ENCODE data around the gene FSCB. TPM values are rescaled to one million over a fixed set of nuclear protein-coding genes. Genes with fewer than 3 reads are reported as not detected.
"Not testable (repeated sequence)": the region's sequence is repeated elsewhere in the genome, so short reads cannot be mapped to it uniquely, and the experiment has no call there.

FSCB gene
- total RNA-seq, 1 donor from 2014 or later = not detected

GRCh38 chr14:44525237-44525636, 18.2 kb upstream of the FSCB start:
- H3K9me3 Mint-ChIP-seq = peaks cover 5% of the 10 kb centered on the region
- TF ChIP-seq, protein P1, sequence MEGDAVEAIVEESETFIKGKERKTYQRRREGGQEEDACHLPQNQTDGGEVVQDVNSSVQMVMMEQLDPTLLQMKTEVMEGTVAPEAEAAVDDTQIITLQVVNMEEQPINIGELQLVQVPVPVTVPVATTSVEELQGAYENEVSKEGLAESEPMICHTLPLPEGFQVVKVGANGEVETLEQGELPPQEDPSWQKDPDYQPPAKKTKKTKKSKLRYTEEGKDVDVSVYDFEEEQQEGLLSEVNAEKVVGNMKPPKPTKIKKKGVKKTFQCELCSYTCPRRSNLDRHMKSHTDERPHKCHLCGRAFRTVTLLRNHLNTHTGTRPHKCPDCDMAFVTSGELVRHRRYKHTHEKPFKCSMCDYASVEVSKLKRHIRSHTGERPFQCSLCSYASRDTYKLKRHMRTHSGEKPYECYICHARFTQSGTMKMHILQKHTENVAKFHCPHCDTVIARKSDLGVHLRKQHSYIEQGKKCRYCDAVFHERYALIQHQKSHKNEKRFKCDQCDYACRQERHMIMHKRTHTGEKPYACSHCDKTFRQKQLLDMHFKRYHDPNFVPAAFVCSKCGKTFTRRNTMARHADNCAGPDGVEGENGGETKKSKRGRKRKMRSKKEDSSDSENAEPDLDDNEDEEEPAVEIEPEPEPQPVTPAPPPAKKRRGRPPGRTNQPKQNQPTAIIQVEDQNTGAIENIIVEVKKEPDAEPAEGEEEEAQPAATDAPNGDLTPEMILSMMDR (conservative IDR thresholded peaks at IDR 0.05) = no peak
- H3K36me3 Mint-ChIP-seq = no peaks in the 10 kb centered on the region
- no peak overlapping the region for H3K27ac Mint-ChIP-seq
- no peak overlapping the region for H3K4me3 Mint-ChIP-seq
- no peak for DNase-seq (ENCODE audit: extremely low spot score, unreplicated experiment)
- no peaks in the 10 kb centered on the region for H3K4me1 Mint-ChIP-seq (ENCODE audit: unreplicated experiment)
- H3K27me3 Mint-ChIP-seq = no peaks in the 10 kb centered on the region

- H3K9me3 Mint-ChIP-seq; DNase-seq (ENCODE audit: extremely low spot score, unreplicated experiment); H3K4me3 Mint-ChIP-seq; H3K36me3 Mint-ChIP-seq; H3K27ac Mint-ChIP-seq; H3K27me3 Mint-ChIP-seq; H3K4me1 Mint-ChIP-seq (ENCODE audit: unreplicated experiment): not testable (repeated sequence)
Measured at GRCh38 chr14:44515668-44516067, 8.6 kb upstream of the FSCB start.

DNA sequence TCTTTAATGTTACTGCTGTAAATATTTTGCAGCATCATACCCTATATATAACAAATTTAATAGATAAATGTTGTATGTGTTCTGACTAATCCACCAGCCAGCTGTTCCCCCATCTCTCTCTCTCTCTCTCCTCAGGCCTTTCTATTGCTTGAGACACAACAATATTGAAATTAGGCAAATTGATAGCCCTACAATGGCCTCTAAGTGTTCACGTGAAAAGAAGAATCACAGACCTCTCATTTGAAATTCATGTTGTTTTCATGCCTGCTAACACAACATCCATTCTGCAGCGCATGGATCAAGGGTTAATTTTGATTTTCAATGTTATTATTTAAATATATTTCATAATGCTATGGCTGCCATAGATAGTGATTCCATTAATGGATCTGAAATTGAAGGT, 1.8 kb upstream of the FSCB start:
- no peak for DNase-seq (ENCODE audit: extremely low spot score, unreplicated experiment)
- Mint-ChIP-seq H3K36me3 (no peaks in the 10 kb centered on the region), H3K27ac (no peak overlapping the region), H3K9me3 (no peaks in the 10 kb centered on the region), H3K27me3 (no peaks in the 10 kb centered on the region), H3K4me3 (no peak overlapping the region), H3K4me1 (ENCODE audit: unreplicated experiment) (no peaks in the 10 kb centered on the region)
- TF ChIP-seq, protein P1 (conservative IDR thresholded peaks at IDR 0.05) = no peak

DNA sequence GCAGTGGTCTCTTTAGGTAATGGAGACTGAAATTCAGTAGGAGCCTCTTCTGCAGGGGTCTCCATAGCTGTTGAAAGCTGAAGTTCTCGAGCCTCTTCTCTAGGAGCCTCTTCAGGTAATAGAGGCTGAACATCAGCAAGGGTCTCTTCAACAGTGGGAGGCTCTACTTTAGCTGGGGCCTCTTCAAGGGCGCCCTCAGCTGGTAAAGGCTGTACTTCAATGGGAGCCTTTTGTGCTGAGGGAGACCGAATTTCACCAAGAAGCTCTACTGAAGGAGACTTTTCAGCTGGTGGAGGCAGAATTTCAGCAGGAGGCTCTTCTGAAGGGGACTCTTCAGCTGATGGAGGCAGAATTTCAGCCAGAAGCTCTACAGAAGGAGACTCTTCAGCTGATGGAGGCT, 1.5 kb downstream of the FSCB start:
- H3K27me3 Mint-ChIP-seq = no peaks in the 10 kb centered on the region
- H3K4me1 Mint-ChIP-seq (ENCODE audit: unreplicated experiment) = no peaks in the 10 kb centered on the region
- no peak overlapping the region for H3K4me3 Mint-ChIP-seq
- DNase-seq (ENCODE audit: extremely low spot score, unreplicated experiment) = no peak
- TF ChIP-seq, protein P1 (conservative IDR thresholded peaks at IDR 0.05) = no peak
- H3K27ac Mint-ChIP-seq = no peak overlapping the region
- H3K9me3 Mint-ChIP-seq = no peaks in the 10 kb centered on the region
- H3K36me3 Mint-ChIP-seq = no peaks in the 10 kb centered on the region

GRCh38 chr14:44497148-44497547, 9.9 kb downstream of the FSCB start:
- no peak overlapping the region for H3K4me3 Mint-ChIP-seq
- no peak for DNase-seq (ENCODE audit: extremely low spot score, unreplicated experiment)
- H3K4me1 Mint-ChIP-seq (ENCODE audit: unreplicated experiment) = no peaks in the 10 kb centered on the region
- no peaks in the 10 kb centered on the region for H3K9me3 Mint-ChIP-seq
- no peaks in the 10 kb centered on the region for H3K27me3 Mint-ChIP-seq
- TF ChIP-seq, protein P1 (conservative IDR thresholded peaks at IDR 0.05) = no peak
- H3K36me3 Mint-ChIP-seq = no peaks in the 10 kb centered on the region
- no peak overlapping the region for H3K27ac Mint-ChIP-seq

- Mint-ChIP-seq H3K27ac (no peak overlapping the region), H3K4me1 (ENCODE audit: unreplicated experiment) (no peaks in the 10 kb centered on the region), H3K27me3 (no peaks in the 10 kb centered on the region), H3K36me3 (no peaks in the 10 kb centered on the region), H3K4me3 (no peak overlapping the region), H3K9me3 (no peaks in the 10 kb centered on the region)
- no peak for DNase-seq (ENCODE audit: extremely low spot score, unreplicated experiment)
- TF ChIP-seq, protein P1 (conservative IDR thresholded peaks at IDR 0.05) = no peak
Measured at GRCh38 chr14:44494137-44494536, 12.9 kb downstream of the FSCB start.
